Measurements from ENCODE around the gene RBKS. TPM values are rescaled to one million over a fixed set of nuclear protein-coding genes. Genes with fewer than 3 reads are reported as not detected.

The RBKS gene
- total and polyA plus RNA-seq, 2 of the 8 experiments (the other 6 are each of a cell fraction or from before 2014, with no cell fraction given) = 1.1 to 1.5 TPM

DNA sequence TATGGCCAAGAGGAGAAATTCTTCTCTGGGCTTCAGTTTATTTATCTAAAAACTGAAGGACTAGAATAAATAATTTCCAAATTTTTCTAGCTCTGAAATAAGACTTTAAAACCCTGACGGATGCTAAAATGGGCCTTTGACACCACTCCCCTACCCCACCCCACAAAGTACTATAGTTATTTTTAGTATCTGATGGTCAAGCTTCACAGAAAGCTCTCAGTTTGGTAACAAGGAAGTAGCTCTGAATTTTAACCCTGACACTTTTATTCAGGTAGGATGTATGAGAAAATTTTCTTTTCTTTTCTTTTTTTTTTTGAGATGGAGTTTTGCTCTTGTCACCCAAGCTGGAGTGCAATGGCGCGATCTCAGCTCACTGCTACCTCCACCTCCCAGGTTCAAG, 2.4 kb downstream of the RBKS start:
- WGBS, 2 experiments (ENCODE audit: extremely low coverage in 1 of 2, insufficient coverage in 1 of 2, insufficient read length in 1 of 2, insufficient replicate concordance in 2 of 2, low coverage in 1 of 2, low lambda C conversion rate in 2 of 2, missing lambda C conversion rate in 1 of 2) = 92% methylated on average over 3 of the region's 3 CpGs; no CpG with 5 or more reads in 1 of the 2 experiments
- Histone ChIP-seq H3K14ac (ENCODE audit: insufficient read length) (no peak overlapping the region), H4K91ac (replicated peaks; ENCODE audit: insufficient read length, low read length) (no peak overlapping the region), H3K36me3 (ENCODE audit: control insufficient read depth in 2 of 4, insufficient read depth in 4 of 4, low read length in 3 of 4) (no peaks in the 10 kb centered on the region), H3K9me3 (ENCODE audit: insufficient read depth in 2 of 2, low read depth in 1 of 2, low read length in 1 of 2) (no peaks in the 10 kb centered on the region), H2BK5ac (ENCODE audit: low read depth, low read length) (no peak overlapping the region), H2BK120ac (replicated peaks; ENCODE audit: low read depth, low read length) (no peak overlapping the region), H3K18ac (ENCODE audit: extremely low read depth, low read length) (no peak overlapping the region), H3K4me1 (replicated peaks in 1 of 4; ENCODE audit: control insufficient read depth in 3 of 4, insufficient read depth in 4 of 4, low read length in 3 of 4) (no peaks in the 10 kb centered on the region), H3K23me2 (ENCODE audit: low read depth, low read length) (peaks cover 6% of the 10 kb centered on the region), H3K23ac (ENCODE audit: insufficient read length) (no peak overlapping the region), H3K79me1 (ENCODE audit: low read depth, low read length) (no peaks in the 10 kb centered on the region), H3K4me2 (ENCODE audit: insufficient read depth in 1 of 2, low read depth in 2 of 2, low read length in 2 of 2) (no peak overlapping the region), H4K20me1 (replicated peaks in 1 of 2; ENCODE audit: control insufficient read depth in 1 of 2, insufficient read depth in 2 of 2, low read length in 2 of 2) (no peaks in the 10 kb centered on the region), H2BK12ac (ENCODE audit: low read depth, low read length) (no peak overlapping the region), H2BK15ac (ENCODE audit: low read length) (no peak overlapping the region), H4K5ac (ENCODE audit: insufficient read length, low read depth, low read length) (no peak overlapping the region), H4K8ac (ENCODE audit: extremely low read depth, insufficient read depth, low read length) (no peak overlapping the region), H3K27me3 (replicated peaks in 1 of 4; ENCODE audit: control insufficient read depth in 3 of 4, extremely low read depth in 1 of 4, insufficient read depth in 3 of 4, low read length in 3 of 4) (no peaks in the 10 kb centered on the region), H2AFZ (ENCODE audit: low read length) (no peak overlapping the region), H3K56ac (replicated peaks; ENCODE audit: insufficient read length, low read depth, low read length) (no peak overlapping the region), H3K27ac (ENCODE audit: low read depth, low read length) (no peak overlapping the region), H3K4me3 (ENCODE audit: extremely low read depth in 1 of 4, insufficient read depth in 2 of 4, low read depth in 3 of 4, low read length in 4 of 4) (no peak overlapping the region), H3K79me2 (ENCODE audit: control insufficient read depth in 1 of 2, insufficient read depth in 2 of 2, low read length in 2 of 2) (0 out of 4 replicates have a peak, but pooled peaks cover 0 to 3% of the 10 kb centered on the region in 2 experiments), H3K9ac (replicated peaks in 1 of 4; ENCODE audit: extremely low read depth in 1 of 4, low read depth in 3 of 4, low read length in 3 of 4) (no peak overlapping the region), H3K4ac (replicated peaks; ENCODE audit: insufficient read length, low read depth, low read length) (no peak overlapping the region), H2AK5ac (ENCODE audit: low read depth, low read length) (no peak overlapping the region), H2BK20ac (ENCODE audit: low read length) (no peak overlapping the region)
- POLR2A ChIA-PET (ENCODE audit: partially characterized antibody) = no interaction called here
- CTCF ChIA-PET (ENCODE audit: partially characterized antibody) = interaction anchor here (0.7 kb wide), 1 partner anchor 55 kb away, joined by 3 read pairs; no protein-coding TSS in a partner anchor
- FAIRE-seq (no peak), DNase-seq (ENCODE audit: low read depth in 1 of 2, low spot score in 2 of 2) (no peak)
- TF ChIP-seq EZH2 (IDR thresholded peaks at IDR 0.05; ENCODE audit: low read depth, low read length, severe bottlenecking) (no peak), CREB1 (IDR thresholded peaks at IDR 0.05) (no peak), KDM1A (IDR thresholded peaks at IDR 0.05; ENCODE audit: borderline replicate concordance, low read length) (no peak), SP2 (IDR thresholded peaks at IDR 0.05; ENCODE audit: low read length) (no peak), SP1 (IDR thresholded peaks at IDR 0.05; ENCODE audit: low read depth, low read length) (no peak), BRCA1 (IDR thresholded peaks at IDR 0.05; ENCODE audit: low read depth, low read length) (no peak), POLR2A (IDR thresholded peaks at IDR 0.05; ENCODE audit: control extremely low read depth in 1 of 2, low read depth in 2 of 2, low read length in 2 of 2) (no peak), RBBP5 (IDR thresholded peaks at IDR 0.05; ENCODE audit: borderline replicate concordance, low read depth, low read length) (no peak), TAF1 (IDR thresholded peaks at IDR 0.05; ENCODE audit: low read depth, low read length) (no peak), SUZ12 (IDR thresholded peaks at IDR 0.05; ENCODE audit: low read length) (no peak)
- TF ChIP-seq, protein P1, sequence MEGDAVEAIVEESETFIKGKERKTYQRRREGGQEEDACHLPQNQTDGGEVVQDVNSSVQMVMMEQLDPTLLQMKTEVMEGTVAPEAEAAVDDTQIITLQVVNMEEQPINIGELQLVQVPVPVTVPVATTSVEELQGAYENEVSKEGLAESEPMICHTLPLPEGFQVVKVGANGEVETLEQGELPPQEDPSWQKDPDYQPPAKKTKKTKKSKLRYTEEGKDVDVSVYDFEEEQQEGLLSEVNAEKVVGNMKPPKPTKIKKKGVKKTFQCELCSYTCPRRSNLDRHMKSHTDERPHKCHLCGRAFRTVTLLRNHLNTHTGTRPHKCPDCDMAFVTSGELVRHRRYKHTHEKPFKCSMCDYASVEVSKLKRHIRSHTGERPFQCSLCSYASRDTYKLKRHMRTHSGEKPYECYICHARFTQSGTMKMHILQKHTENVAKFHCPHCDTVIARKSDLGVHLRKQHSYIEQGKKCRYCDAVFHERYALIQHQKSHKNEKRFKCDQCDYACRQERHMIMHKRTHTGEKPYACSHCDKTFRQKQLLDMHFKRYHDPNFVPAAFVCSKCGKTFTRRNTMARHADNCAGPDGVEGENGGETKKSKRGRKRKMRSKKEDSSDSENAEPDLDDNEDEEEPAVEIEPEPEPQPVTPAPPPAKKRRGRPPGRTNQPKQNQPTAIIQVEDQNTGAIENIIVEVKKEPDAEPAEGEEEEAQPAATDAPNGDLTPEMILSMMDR (IDR thresholded peaks at IDR 0.05; ENCODE audit: control extremely low read depth in 1 of 3, insufficient read depth in 1 of 3, low read depth in 1 of 3, low read length in 3 of 3) = no peak

All from H1 (cell line).